HepG2 (cell line): ENCODE measurements around the gene COX18. TPM values are rescaled to one million over a fixed set of nuclear protein-coding genes. Genes with fewer than 3 reads are reported as not detected.

Experiments used
- BCL6 ChIP-seq: IDR thresholded peaks from 2 replicates; pipeline ENCODE4 v1.6.1; 2016; ENCODE audit warnings: missing genetic modification reagents, missing compliant biosample characterization
- CENPBD1 ChIP-seq: sonication (generic); formaldehyde crosslinking; IDR thresholded peaks from 2 replicates; pipeline ENCODE4 v1.8.0; 2022; ENCODE audit warnings: missing genetic modification reagents, low read depth, mild to moderate bottlenecking, borderline replicate concordance
- CREM ChIP-seq, 2 experiments: sonication (generic) in 1 of 2; formaldehyde crosslinking in 1 of 2; IDR thresholded peaks; 2 replicates each; pipeline versions ENCODE4 v1.4.0 to v1.6.1; 2016 to 2020; ENCODE audit warnings: antibody characterized with exemption in 1 of 2, mild to moderate bottlenecking in 1 of 2, missing genetic modification reagents in 1 of 2
- GFI1 ChIP-seq: sonication (generic); formaldehyde crosslinking; IDR thresholded peaks from 2 replicates; pipeline ENCODE4 v1.5.0; 2020; ENCODE audit warnings: missing genetic modification reagents, mild to moderate bottlenecking, borderline replicate concordance
- HBP1 ChIP-seq: IDR thresholded peaks from 2 replicates; pipeline ENCODE4 v1.6.1; 2016; ENCODE audit warnings: low read depth, control low read depth
- HIVEP1 ChIP-seq: sonication (generic); formaldehyde crosslinking; IDR thresholded peaks from 2 replicates; pipeline ENCODE4 v1.4.0; 2020; ENCODE audit warnings: mild to moderate bottlenecking, missing genetic modification reagents
- HOMEZ ChIP-seq: IDR thresholded peaks from 2 replicates; pipeline ENCODE4 v1.6.1; 2016; ENCODE audit warnings: low read depth
- IKZF4 ChIP-seq: sonication (generic); formaldehyde crosslinking; IDR thresholded peaks from 2 replicates; pipeline ENCODE4 v1.5.1; 2020; ENCODE audit warnings: borderline replicate concordance, mild to moderate bottlenecking, low read depth, missing genetic modification reagents; ENCODE audit errors: not compliant biosample characterization
- IRF9 ChIP-seq: sonication (generic); formaldehyde crosslinking; IDR thresholded peaks from 2 replicates; pipeline ENCODE4 v1.8.0; 2022; ENCODE audit warnings: missing genetic modification reagents, mild to moderate bottlenecking, borderline replicate concordance
- MTERF4 ChIP-seq: sonication (generic); formaldehyde crosslinking; IDR thresholded peaks from 2 replicates; pipeline ENCODE4 v1.8.0; 2023; ENCODE audit warnings: mild to moderate bottlenecking, missing genetic modification reagents
- NR3C1 ChIP-seq: sonication (generic); formaldehyde crosslinking; IDR thresholded peaks from 2 replicates; pipeline ENCODE4 v1.4.0; 2020; ENCODE audit warnings: missing genetic modification reagents
- ONECUT2 ChIP-seq: sonication (generic); formaldehyde crosslinking; IDR thresholded peaks from 2 replicates; pipeline ENCODE4 v1.4.0; 2020; ENCODE audit warnings: missing genetic modification reagents
- REPIN1 ChIP-seq: sonication (generic); formaldehyde crosslinking; IDR thresholded peaks from 2 replicates; pipeline ENCODE4 v1.8.0; 2022; ENCODE audit warnings: missing genetic modification reagents, low read depth, mild to moderate bottlenecking, borderline replicate concordance
- SCMH1 ChIP-seq: sonication (generic); formaldehyde crosslinking; IDR thresholded peaks from 2 replicates; pipeline ENCODE4 v1.9.0; 2021; ENCODE audit warnings: missing genetic modification reagents, mild to moderate bottlenecking, borderline replicate concordance
- SSRP1 ChIP-seq: IDR thresholded peaks from 2 replicates; pipeline ENCODE4 v1.6.1; 2016; ENCODE audit warnings: control low read depth
- SYNCRIP ChIP-seq: fragments of 200-400 bp; formaldehyde crosslinking; IDR thresholded peaks from 2 replicates; pipeline ENCODE4 v1.6.1; 2018; ENCODE audit warnings: mild to moderate bottlenecking, low read depth, low read length; ENCODE audit not compliant: insufficient read depth
- TBX2 ChIP-seq: sonication (generic); formaldehyde crosslinking; IDR thresholded peaks from 2 replicates; pipeline ENCODE4 v1.5.0; 2020; ENCODE audit warnings: missing genetic modification reagents, mild to moderate bottlenecking, borderline replicate concordance
- TFDP1 ChIP-seq: IDR thresholded peaks from 2 replicates; pipeline ENCODE4 v1.6.1; 2016; ENCODE audit warnings: missing compliant biosample characterization, missing genetic modification reagents, borderline replicate concordance
- ZBTB3 ChIP-seq: sonication (generic); formaldehyde crosslinking; IDR thresholded peaks from 2 replicates; pipeline ENCODE4 v1.4.0; 2020; ENCODE audit warnings: low read depth, mild to moderate bottlenecking, moderate library complexity, missing genetic modification reagents, borderline replicate concordance
- ZNF264 ChIP-seq: sonication (generic); formaldehyde crosslinking; IDR thresholded peaks from 2 replicates; pipeline ENCODE4 v1.4.0; 2020; ENCODE audit warnings: missing genetic modification reagents
- ZNF558 ChIP-seq: sonication (generic); formaldehyde crosslinking; IDR thresholded peaks from 2 replicates; pipeline ENCODE4 v1.9.0; 2022; ENCODE audit warnings: mild to moderate bottlenecking, missing genetic modification reagents, borderline replicate concordance
- ZNF644 ChIP-seq: IDR thresholded peaks from 2 replicates; pipeline ENCODE4 v1.6.1; 2016; ENCODE audit warnings: low read depth
- ZNF790 ChIP-seq: sonication (generic); formaldehyde crosslinking; IDR thresholded peaks from 2 replicates; pipeline ENCODE4 v1.8.0; 2022; ENCODE audit warnings: missing genetic modification reagents, mild to moderate bottlenecking, borderline replicate concordance
- polyA plus RNA-seq, 8 experiments: library from polyadenylated mRNA; depleted of rRNA in 3 of 8; stranded (reverse) in 7 of 8; unstranded in 1 of 8; fragments of >200 nt; fragmentation: Illumina TruSeq in 4 of 8; extraction: Trizol in 4 of 8; gene quantifications; 2 replicates each; pipeline versions ENCODE4 v1.2.1 to v1.2.3, GENCODE V29; 2011 to 2016; ENCODE audit warnings: low read depth in 4 of 8, missing spikeins in 1 of 8, mixed read lengths in 1 of 8; ENCODE audit not compliant: insufficient read depth in 1 of 8
- total RNA-seq, 5 experiments: library from RNA; depleted of rRNA; stranded (reverse); fragments of >200 nt; fragmentation: Illumina TruSeq; extraction: Trizol; gene quantifications; 2 replicates each; pipeline ENCODE4 v1.2.3, GENCODE V29; 2016; ENCODE audit warnings: low read depth in 1 of 5

COX18 gene
- total and polyA plus RNA-seq, 2 of the 13 experiments (the other 11 are each of a cell fraction or from before 2014, with no cell fraction given): 8.7 to 21.3 TPM

- TF ChIP-seq SCMH1 (CRISPR knock-in tag) (no peak), SYNCRIP (no peak), HOMEZ (CRISPR knock-in tag) (peak; percentile 97), TBX2 (CRISPR knock-in tag) (no peak), GFI1 (CRISPR knock-in tag) (peak; percentile 64; the same call in 1 of the 2 replicates), ZNF644 (CRISPR knock-in tag) (no peak), CREM (IDR thresholded peaks at IDR 0.05) (0 out of 2 replicates have a peak, but pooled peaks have one; percentile 21), CREM (CRISPR knock-in tag; IDR thresholded peaks at IDR 0.05) (no peak), NR3C1 (CRISPR knock-in tag) (no peak), MTERF4 (CRISPR knock-in tag) (no peak), IKZF4 (CRISPR knock-in tag) (no peak), ONECUT2 (0 out of 2 replicates have a peak, but pooled peaks have one; percentile 6), REPIN1 (CRISPR knock-in tag) (peak; percentile 55; the same call in 1 of the 2 replicates), TFDP1 (CRISPR knock-in tag) (peak; percentile 85; the same call in 1 of the 2 replicates), ZBTB3 (no peak), SSRP1 (no peak), BCL6 (CRISPR knock-in tag) (peak; percentile 31; the same call in 1 of the 2 replicates), ZNF264 (CRISPR knock-in tag) (no peak), ZNF790 (no peak), HBP1 (CRISPR knock-in tag) (no peak), HIVEP1 (CRISPR knock-in tag) (no peak), IRF9 (no peak), CENPBD1 (CRISPR knock-in tag) (no peak), ZNF558 (CRISPR knock-in tag) (no peak)
Measured at GRCh38 chr4:73103799-73104503, 34.4 kb upstream of the COX18 start (continued).
